Hematopoietic multipotent progenitor cell treated with erythropoietin and hydrocortisone succinate and interleukin-3 and kit ligand, for 17 days (in vitro differentiated cells): ENCODE measurements around the gene RARS2.
"Not testable (repeated sequence)": the region's sequence is repeated elsewhere in the genome, so short reads cannot be mapped to it uniquely, and the experiment has no call there.

Source experiments
- DNase-seq: peaks from one replicate; pipeline ENCODE4 v3.0.0-alpha.2; 2015; ENCODE audit warnings: low spot score

The RARS2 gene

GRCh38 chr6:87589693-87590416, at the start of gene RARS2, which contains the start of gene ORC3:
Gene RARS2 (minus strand): TSS chr6:87589987. CDS start chr6:87589957, 30 bp downstream.
Gene ORC3 (plus strand): TSS chr6:87590135. CDS start chr6:87590169, 34 bp downstream.
- peak; percentile 95 for DNase-seq

- DNase-seq = no peak
Measured at GRCh38 chr6:87639373-87639772, 49.6 kb upstream of the RARS2 start.

GRCh38 chr6:87637106-87637505, 47.3 kb upstream of the RARS2 start:
- DNase-seq = no peak

- DNase-seq = no peak
Measured at GRCh38 chr6:87636315-87636714, 46.5 kb upstream of the RARS2 start.

- DNase-seq = no peak
Measured at GRCh38 chr6:87633851-87634250, 44.1 kb upstream of the RARS2 start.

GRCh38 chr6:87630746-87631145, 41.0 kb upstream of the RARS2 start:
- DNase-seq = no peak

- DNase-seq = no peak
Measured at GRCh38 chr6:87628881-87629280, 39.1 kb upstream of the RARS2 start.

GRCh38 chr6:87628424-87628823, 38.6 kb upstream of the RARS2 start:
- no peak for DNase-seq

- no peak for DNase-seq
Measured at GRCh38 chr6:87623248-87623647, 33.5 kb upstream of the RARS2 start.

GRCh38 chr6:87618531-87618930, 28.7 kb upstream of the RARS2 start:
- DNase-seq = no peak

- DNase-seq = no peak
Measured at GRCh38 chr6:87617405-87617804, 27.6 kb upstream of the RARS2 start.

GRCh38 chr6:87613018-87613417, 23.2 kb upstream of the RARS2 start:
- DNase-seq = not testable (repeated sequence)

GRCh38 chr6:87608802-87609201, 19.0 kb upstream of the RARS2 start:
- no peak for DNase-seq

- DNase-seq = no peak
Measured at GRCh38 chr6:87606199-87606598, 16.4 kb upstream of the RARS2 start.

- DNase-seq = no peak
Measured at GRCh38 chr6:87600576-87600975, 10.8 kb upstream of the RARS2 start.

- DNase-seq = no peak
Measured at GRCh38 chr6:87590990-87591389, 1.2 kb upstream of the RARS2 start.

- no peak for DNase-seq
Measured at GRCh38 chr6:87590417-87590880, 662 bp upstream of the RARS2 start.

GRCh38 chr6:87588756-87589407, 905 bp downstream of the RARS2 start:
- DNase-seq = no peak

- DNase-seq = no peak
Measured at GRCh38 chr6:87586371-87587077, 3.3 kb downstream of the RARS2 start.

- no peak for DNase-seq
Measured at GRCh38 chr6:87583822-87584221, 6.0 kb downstream of the RARS2 start.

- DNase-seq = no peak
Measured at GRCh38 chr6:87575423-87575822, 14.4 kb downstream of the RARS2 start.

GRCh38 chr6:87574237-87574804, 15.5 kb downstream of the RARS2 start:
- DNase-seq = no peak
